ENCODE results near the gene CIRBP.
"Not testable (repeated sequence)": the region's sequence is repeated elsewhere in the genome, so short reads cannot be mapped to it uniquely, and the experiment has no call there.

Gene CIRBP

DNA sequence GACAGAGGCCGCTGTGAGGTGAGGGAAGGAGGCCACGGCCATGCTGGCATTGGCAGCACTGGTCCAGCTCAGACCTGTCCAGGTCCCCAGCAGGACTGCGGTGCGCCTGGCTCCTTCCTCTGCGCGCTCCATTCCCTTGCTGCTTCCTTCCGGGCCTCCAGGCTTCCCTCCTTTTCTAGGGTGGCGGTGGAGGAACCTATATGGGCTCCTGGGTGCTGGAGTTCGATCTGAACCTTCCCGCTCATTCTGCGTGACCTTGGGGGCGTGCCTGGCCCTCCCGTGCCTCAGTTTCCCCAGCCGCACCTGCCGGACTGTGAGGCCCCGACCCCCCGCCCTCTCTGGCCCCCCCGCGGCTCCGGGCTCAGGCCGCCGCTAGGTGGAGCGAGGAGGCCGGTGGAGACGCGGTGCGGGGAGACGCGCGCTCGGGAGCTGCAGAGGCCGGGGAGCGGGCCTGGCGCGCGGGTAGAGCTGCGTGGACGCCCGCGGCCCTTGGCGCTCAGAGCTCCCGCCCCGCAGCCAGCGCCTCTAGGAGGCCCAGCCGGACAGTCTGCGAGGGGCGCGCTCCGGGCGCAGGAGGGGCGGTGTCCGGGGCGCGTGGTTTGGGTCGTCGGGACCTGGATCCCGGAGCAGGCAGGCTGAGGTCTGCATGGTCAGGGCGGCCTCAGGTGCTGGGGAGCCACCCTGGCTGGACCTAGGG lies 46.5 kb downstream of the CIRBP start:
- no peak for DNase-seq

GRCh38 chr19:1316466-1316865 lies 47.3 kb downstream of the CIRBP start:
- no peak for DNase-seq

GRCh38 chr19:1317274-1318003 lies 48.3 kb downstream of the CIRBP start:
- no peak for DNase-seq

DNA sequence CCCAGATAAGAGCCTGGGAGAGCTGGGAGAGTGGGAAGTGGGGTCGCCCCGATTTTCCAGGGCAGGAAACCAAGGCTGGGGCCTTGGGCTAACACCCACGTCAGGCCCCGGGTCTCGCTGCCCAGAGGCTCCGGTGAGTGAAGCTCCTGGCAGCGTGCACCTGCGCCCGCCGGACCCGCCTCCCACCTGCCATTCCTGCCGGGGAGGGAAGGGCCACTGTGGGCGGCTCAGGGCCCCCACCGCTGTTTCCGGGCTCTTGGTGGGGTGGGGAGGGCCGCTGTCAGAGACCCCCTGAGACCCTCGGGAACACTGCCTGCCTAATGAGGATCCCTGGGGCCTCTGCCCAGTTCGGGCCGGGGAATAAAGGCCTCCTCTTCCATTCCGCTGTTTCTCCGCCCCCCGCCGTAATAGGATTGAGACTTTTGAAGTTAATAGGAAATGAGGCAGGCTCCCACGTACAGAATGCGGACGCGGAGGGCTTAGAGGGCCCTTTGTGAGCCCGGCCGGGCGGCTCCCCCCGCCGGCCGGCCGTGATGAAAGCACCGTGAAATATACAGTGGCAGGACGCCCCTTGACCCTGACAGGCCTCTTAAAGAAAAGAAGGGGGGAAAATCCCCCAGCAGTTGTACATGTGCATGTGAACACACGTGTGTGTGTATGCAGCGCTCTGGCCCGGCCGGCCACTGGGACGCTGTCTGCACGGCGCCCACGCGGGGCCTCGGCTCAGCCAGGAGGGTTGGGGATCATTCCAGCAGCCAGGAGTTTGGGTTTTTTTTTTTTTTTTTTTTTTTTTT lies 49.7 kb downstream of the CIRBP start:
- DNase-seq = no peak

DNA sequence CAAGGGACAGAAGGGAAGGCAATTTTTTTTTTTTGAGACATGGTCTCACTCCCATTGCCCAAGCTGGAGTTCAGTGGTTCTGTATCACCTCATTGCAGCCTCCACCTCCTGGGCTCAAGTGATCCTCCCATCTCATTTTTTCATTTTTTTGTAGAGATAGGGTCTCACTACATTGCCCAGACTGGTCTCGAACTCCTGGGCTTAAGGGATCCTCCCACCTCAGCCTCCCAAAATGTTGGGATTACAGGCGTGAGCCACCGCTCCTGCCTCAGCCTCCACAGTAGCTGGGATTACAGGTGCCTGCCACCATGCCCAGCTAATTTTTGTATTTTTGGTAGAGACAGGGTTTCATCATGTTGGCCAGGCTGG lies 51.1 kb downstream of the CIRBP start:
- DNase-seq = not testable (repeated sequence)

DNA sequence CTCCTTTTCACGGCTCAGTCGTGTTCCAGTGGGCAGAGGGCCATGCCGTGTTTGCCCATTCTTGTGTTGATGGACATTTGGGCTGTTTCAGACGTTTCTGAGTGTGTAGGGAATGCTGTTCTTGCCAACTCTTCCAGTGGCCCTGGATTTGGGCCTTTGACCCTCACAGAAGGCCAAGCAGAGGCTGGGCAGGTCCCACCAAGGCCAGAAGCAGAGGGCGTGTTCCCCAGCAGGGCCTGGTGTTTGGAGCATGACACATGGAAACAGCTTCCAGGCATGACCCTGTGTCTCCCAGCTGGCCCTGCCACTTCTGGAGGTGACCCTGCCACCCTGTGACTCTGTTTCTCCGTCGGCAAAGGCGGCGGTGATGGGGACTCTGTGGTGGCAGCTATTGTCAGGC lies 52.4 kb downstream of the CIRBP start:
- no peak for DNase-seq

DNA sequence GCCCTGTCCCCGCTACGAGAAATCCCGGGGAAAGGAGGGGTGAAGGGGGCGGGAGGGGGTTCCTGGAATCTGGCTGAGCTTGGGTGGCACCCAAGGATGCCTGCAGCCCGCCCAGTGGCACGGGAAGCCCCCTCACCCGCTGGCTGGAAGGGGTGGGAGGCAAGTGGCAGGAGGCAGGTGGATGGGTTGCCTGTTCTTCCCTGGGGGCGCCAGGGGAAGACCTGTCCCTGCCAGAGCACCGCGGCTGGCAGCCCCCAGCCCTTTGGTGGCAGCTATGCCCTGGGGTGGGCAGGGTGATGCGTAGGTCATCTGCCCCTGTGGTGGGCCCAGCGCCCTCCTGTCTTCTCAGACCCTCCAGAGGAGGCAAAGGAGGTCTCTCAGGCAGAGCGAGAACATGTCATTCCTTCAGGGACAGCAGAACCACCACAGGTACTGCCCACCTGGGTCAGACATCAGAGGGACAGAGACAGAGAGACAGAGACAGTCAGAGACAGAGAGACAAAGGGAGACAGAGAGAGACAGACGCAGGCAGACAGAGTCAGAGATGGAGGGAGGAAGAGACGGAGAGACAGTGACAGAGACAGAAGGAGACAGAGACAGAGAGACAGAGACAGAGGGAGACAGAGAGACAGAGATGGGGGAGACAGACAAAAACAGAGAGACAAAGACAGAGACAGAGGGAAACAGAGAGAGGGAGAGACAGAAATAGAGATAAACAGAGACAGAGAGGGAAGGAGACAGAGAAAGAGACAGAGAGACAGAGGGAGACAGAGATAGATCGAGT lies 53.3 kb downstream of the CIRBP start:
- DNase-seq = no peak

DNA sequence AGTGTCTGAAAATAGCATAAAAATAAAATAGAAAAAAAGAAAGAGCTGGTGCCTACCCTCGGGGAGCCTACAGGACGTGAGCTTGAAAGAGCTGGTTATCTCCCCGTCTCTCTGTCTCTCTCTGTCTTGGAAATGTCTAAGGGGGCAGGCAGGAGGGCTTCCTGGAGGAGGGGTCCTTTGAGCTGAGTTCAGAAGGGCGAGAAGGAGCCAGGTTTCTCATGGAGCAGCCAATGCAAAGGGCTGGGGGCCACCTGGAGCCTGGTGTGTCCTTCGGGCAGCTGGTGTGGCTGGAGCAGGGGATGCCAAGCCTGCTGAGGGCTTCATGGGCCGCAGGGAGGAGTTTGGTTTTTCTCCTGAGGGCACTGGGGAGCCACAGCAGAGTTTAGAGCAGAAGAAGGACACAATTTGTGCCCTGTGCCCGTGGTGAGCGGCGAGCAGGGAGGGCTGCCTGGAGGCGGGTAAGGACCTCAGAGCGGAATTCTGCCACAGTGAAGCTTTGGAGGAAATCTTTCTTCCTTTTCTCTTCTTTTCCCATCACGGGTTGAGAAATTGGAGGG lies 55.2 kb downstream of the CIRBP start:
- no peak for DNase-seq

Data from NCI-H2029 treated with DMSO at 0.1 percent for 48 hours (cell line).